GM21526 (cell line): ENCODE data around the gene CIAO3.

Experiments used
- ATAC-seq: cut with Tn5 transposase; IDR thresholded peaks from one replicate; pipeline ENCODE4 v1.9.1; 2021; ENCODE audit warnings: moderate library complexity; ENCODE audit not compliant: unreplicated experiment, low FRiP score

The CIAO3 gene

DNA sequence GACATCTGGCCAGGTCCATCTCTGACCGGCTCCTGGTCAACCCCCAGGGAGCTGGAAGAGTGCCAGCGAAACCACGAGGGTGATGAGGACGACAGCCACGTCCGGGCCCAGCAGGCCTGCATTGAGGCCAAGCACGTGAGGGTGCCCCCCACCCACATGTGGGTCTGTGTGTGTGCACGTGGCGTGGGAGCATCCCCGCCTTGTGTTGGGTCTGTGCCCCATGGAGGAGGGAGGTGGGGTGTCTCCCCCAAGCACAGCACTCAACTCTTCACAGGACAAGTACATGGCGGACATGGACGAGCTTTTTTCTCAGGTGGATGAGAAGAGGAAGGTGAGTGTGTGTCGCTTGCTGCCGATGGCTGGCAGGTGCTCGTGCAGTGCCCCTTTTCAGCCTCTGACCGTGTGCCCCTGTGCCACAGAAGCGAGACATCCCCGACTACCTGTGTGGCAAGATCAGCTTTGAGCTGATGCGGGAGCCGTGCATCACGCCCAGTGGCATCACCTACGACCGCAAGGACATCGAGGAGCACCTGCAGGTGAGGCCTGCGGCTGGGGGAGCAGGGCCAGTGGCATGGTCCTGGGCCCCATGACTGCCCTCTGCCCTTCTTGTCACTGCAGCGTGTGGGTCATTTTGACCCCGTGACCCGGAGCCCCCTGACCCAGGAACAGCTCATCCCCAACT, 58.9 kb downstream of the CIAO3 start:
- no peak for ATAC-seq

DNA sequence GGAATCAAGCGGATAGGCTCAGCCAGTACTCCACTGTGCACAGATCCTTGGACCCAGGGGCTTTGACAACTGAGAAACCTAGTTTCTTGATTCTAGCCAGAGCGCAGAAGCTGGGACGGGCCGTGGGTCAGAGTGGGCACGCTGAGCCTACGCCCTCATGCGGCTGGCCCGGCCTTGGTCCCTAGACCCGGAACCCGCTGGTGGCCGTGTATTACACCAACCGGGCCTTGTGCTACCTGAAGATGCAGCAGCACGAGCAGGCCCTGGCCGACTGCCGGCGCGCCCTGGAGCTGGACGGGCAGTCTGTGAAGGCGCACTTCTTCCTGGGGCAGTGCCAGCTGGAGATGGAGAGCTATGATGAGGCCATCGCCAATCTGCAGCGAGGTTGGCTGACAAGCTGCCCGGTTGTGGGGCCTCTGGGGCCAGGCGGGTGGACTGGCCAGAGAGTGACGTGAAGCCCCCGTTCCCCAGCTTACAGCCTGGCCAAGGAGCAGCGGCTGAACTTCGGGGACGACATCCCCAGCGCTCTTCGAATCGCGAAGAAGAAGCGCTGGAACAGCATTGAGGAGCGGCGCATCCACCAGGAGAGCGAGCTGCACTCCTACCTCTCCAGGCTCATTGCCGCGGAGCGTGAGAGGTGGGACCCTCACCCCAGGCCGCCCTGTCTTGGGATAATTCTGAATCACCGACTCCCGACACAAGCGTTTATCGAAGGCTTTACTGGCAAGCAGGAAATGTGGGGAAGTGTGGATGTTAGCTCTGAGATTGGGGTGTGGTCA, 59.6 kb downstream of the CIAO3 start:
- no peak for ATAC-seq

DNA sequence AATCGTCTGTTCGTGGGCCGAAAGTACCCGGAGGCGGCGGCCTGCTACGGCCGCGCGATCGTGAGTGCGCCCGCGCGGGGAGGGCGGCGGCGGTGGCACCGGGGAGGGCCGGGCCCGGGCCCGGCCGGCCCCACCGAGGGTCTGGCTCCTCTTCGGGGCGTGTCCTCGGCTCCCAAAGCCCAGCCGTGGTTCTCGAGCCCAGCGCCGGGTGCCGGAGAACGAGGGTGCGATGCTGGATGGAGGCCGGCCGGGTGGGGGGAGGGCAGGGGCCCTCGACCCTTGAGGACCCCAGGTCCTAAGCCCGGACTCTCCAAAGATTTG, 60.2 kb downstream of the CIAO3 start:
- ATAC-seq, result no peak

- no peak for ATAC-seq
These were observed 60.8 kb downstream of the CIAO3 start, which contains the start of gene STUB1 for GRCh38 chr16:679814-680624. STUB1 (plus strand) TSS chr16:680410; CDS start chr16:680526, 116 bp downstream.
